Right ventricle myocardium superior (tissue), 1 donor: ENCODE results near the gene COL9A1. TPM values are rescaled to one million over a fixed set of nuclear protein-coding genes. Genes with fewer than 3 reads are reported as not detected.

Experiments
- ATAC-seq: fragments of 200-7000 bp; cut with Tn5 transposase; one replicate; pipeline ENCODE4 v1.9.1; 2020; ENCODE audit warnings: mild to moderate bottlenecking; ENCODE audit not compliant: poor library complexity
- DNase-seq: peaks from one replicate; pipeline ENCODE4 v3.0.0-alpha.2; 2020
- intact Hi-C: fragments of 100-400 bp; cut with DNase I; formaldehyde crosslinking; loops from one replicate; pipeline ENCODE4 v1.11.2; 2022
- total RNA-seq: library from RNA; stranded (reverse); fragmentation: NEBNext Ultra II Directional; extraction: Animal tissue kit (Norgen Biotek cat#: 25700); gene quantifications from one replicate; pipeline ENCODE4 v1.2.1, GENCODE V29; 2021
- donor health status: DM: no; HTN: yes; CAD: no; lungs with severe emphysema.

The COL9A1 gene
- total RNA-seq, 1 donor from 2014 or later, result 0.24 TPM

GRCh38 chr6:70299456-70299855 is 3.4 kb downstream of the COL9A1 start:
- intact Hi-C loops, result no loop called here
- no peak for ATAC-seq
- DNase-seq, result no peak

GRCh38 chr6:70298068-70298467 is 4.8 kb downstream of the COL9A1 start:
- intact Hi-C loops, result no loop called here
- ATAC-seq, result no peak

GRCh38 chr6:70292193-70292592 is 10.7 kb downstream of the COL9A1 start:
- intact Hi-C loops, result no loop called here
- ATAC-seq, result no peak
- no peak for DNase-seq

More at GRCh38 chr6:70298068-70298467, 4.8 kb downstream of the COL9A1 start:
- no peak for DNase-seq

- intact Hi-C loops, result no loop called here
- ATAC-seq (no peak), DNase-seq (no peak)
Observed at GRCh38 chr6:70289299-70289698, 13.6 kb downstream of the COL9A1 start.

GRCh38 chr6:70286905-70287304 is 16.0 kb downstream of the COL9A1 start:
- intact Hi-C loops, result no loop called here
- ATAC-seq, result no peak

GRCh38 chr6:70285201-70285600 is 17.7 kb downstream of the COL9A1 start:
- ATAC-seq, result no peak
- intact Hi-C loops, result no loop called here
- DNase-seq, result no peak

More at GRCh38 chr6:70286905-70287304, 16.0 kb downstream of the COL9A1 start:
- DNase-seq, result no peak

- DNase-seq, result no peak
- ATAC-seq, result peak; percentile 27
- intact Hi-C loops, result no loop called here
Observed at GRCh38 chr6:70282919-70283461, 19.9 kb downstream of the COL9A1 start.

- ATAC-seq, result peak; percentile 81
- DNase-seq, result peak; percentile 56
- intact Hi-C loops, result no loop called here
Observed at GRCh38 chr6:70282312-70282918, 20.5 kb downstream of the COL9A1 start.

GRCh38 chr6:70281923-70282311 is 21.0 kb downstream of the COL9A1 start:
- intact Hi-C loops, result no loop called here
- ATAC-seq, result peak; percentile 9

GRCh38 chr6:70280400-70280853 is 22.5 kb downstream of the COL9A1 start:
- no peak for DNase-seq
- intact Hi-C loops, result no loop called here
- ATAC-seq, result no peak

More at GRCh38 chr6:70281923-70282311, 21.0 kb downstream of the COL9A1 start:
- DNase-seq, result no peak

- intact Hi-C loops, result no loop called here
- DNase-seq (no peak), ATAC-seq (peak; percentile 79)
Observed at GRCh38 chr6:70277470-70277869, 25.4 kb downstream of the COL9A1 start.

GRCh38 chr6:70274338-70274737 is 28.5 kb downstream of the COL9A1 start:
- no peak for DNase-seq
- intact Hi-C loops, result no loop called here
- no peak for ATAC-seq

- intact Hi-C loops, result no loop called here
- ATAC-seq (no peak), DNase-seq (no peak)
Observed at GRCh38 chr6:70272071-70272470, 30.8 kb downstream of the COL9A1 start.

- no peak for ATAC-seq
- intact Hi-C loops, result no loop called here
- no peak for DNase-seq
Observed at GRCh38 chr6:70270287-70271005, 32.4 kb downstream of the COL9A1 start.

GRCh38 chr6:70266142-70266541 is 36.7 kb downstream of the COL9A1 start:
- intact Hi-C loops, result no loop called here
- ATAC-seq, result no peak
- DNase-seq, result no peak

- ATAC-seq, result no peak
- DNase-seq, result no peak
- intact Hi-C loops, result no loop called here
Observed at GRCh38 chr6:70264306-70264705, 38.6 kb downstream of the COL9A1 start.

GRCh38 chr6:70258483-70258882 is 44.4 kb downstream of the COL9A1 start:
- DNase-seq, result no peak
- no peak for ATAC-seq
- intact Hi-C loops, result no loop called here

GRCh38 chr6:70257768-70258273 is 45.1 kb downstream of the COL9A1 start:
- no peak for ATAC-seq
- DNase-seq, result no peak
- intact Hi-C loops, result no loop called here

- DNase-seq (no peak), ATAC-seq (no peak)
- intact Hi-C loops, result no loop called here
Observed at GRCh38 chr6:70254784-70255183, 48.1 kb downstream of the COL9A1 start.

- intact Hi-C loops, result no loop called here
- no peak for ATAC-seq
- no peak for DNase-seq
Observed at GRCh38 chr6:70253923-70254322, 49.0 kb downstream of the COL9A1 start.
